ENCODE measurements around the gene INPP5K. TPM values are rescaled to one million over a fixed set of nuclear protein-coding genes. Genes with fewer than 3 reads are reported as not detected.
"Not testable (repeated sequence)": the region's sequence is repeated elsewhere in the genome, so short reads cannot be mapped to it uniquely, and the experiment has no call there.

Gene INPP5K
- total RNA-seq, 2 donors from 2014 or later = 29.7 to 30.1 TPM

DNA sequence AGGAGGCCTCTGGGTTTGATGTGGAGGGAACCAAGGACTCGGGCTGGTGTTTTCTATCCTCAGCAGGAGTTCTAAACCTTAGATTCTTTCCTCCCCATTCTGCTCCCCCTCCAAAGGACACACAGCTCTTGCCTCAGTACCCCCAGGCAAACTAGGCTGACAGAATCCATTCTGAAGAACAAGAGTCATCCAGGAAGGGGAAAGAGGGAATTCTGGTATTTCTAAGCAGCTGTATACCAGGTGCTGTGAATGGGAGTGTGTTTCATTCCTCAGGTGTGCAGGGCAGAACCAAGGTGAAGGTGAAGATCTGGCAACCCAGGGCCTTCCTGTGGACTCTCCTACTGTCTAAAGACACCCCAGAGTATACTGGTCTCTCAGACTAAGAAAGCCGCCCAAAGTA, 4.1 kb downstream of the INPP5K start:
- ATAC-seq (no peak), DNase-seq (no peak)
- intact Hi-C loops (cut with DNase I) = loop anchor here (2.0 to 10.0 kb wide), 4 partner anchors 20 to 238 kb away; partner anchors contain the start of genes BHLHA9 (in 1 of the 2), CRK (in 1 of the 2), MYO1C (in 1 of the 2) and TRARG1 (in 1 of the 2)

DNA sequence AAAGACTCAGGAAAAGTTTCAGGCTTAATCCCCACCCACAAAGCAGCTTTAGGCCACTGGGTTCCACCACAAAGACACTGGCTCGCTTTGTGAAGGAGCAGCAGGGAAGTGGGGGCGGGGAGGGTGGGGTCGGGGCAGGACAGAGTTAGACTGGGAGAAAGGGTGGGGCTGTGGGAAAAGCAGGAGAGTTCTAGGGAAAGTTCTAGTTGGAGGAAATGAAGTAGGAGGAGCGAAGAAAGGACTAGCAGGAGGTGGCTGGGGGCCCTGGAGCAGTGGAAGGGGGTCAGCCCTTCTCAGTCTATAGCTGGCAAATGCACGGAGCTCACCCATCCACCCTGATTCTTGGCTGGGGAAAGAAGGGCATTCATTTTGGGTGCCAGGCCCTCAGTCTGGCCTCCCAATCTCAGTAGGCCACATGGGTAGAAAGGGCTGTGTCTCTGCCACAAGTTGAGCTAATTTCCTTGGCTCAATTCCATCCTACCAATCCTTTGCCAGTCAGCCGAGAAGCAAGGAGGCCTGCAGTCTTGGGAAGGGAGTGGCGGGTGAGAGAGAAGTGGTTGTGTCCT, 4.6 kb downstream of the INPP5K start:
- ATAC-seq (peak; percentile 2 to 3), DNase-seq (peak; percentile 51)
- intact Hi-C loops (cut with DNase I) = loop anchor here (2.0 to 10.0 kb wide), 4 partner anchors 19 to 237 kb away; partner anchors contain the start of genes BHLHA9 (in 1 of the 2), CRK (in 1 of the 2), MYO1C (in 1 of the 2) and TRARG1 (in 1 of the 2)

DNA sequence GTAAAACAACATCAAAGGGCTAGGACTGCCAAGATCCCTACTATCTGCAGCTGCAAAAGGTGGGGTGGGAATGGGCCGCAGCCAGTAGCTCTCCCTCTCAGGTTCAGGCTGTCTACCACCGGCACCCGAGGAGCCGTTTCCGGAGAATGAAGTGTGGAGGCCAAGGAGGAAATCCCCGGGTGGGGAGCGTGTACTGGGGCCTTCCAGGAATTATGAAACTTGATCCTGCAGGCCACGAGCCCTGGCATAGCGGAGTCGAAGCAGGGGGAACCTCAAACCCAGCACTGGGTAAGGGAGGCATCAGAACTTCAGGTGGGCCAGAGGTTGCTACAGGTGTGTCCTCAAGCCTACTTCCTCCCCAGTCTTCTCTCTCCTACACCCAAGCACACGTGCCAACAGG, 5.1 kb downstream of the INPP5K start:
- intact Hi-C loops (cut with DNase I) = loop anchor here (10.0 kb wide), 3 partner anchors 56 to 236 kb away; partner anchors contain the start of genes BHLHA9 (in 1 of the 2), CRK (in 1 of the 2) and TRARG1 (in 1 of the 2)
- peak; percentile 75 for DNase-seq
- peak; percentile 8 to 38 for ATAC-seq

- ATAC-seq (no peak), DNase-seq (no peak)
- intact Hi-C loops (cut with DNase I) = no loop called here
These were observed 7.0 kb downstream of the INPP5K start for GRCh38 chr17:1509290-1509881.

DNA sequence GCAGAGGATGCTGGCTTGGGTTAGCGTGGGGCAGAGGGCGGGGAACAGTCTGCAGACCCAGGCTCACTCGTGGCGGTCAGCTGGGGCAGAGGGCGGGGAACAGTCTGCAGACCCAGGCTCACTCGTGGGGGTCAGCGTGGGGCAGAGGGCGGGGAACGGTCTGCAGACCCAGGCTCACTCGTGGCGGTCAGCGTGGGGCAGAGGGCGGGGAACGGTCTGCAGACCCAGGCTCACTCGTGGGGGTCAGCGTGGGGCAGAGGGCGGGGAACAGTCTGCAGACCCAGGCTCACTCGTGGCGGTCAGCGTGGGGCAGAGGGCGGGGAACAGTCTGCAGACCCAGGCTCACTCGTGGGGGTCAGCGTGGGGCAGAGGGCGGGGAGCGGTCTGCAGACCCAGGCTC, 7.7 kb downstream of the INPP5K start:
- DNase-seq; intact Hi-C loops (cut with DNase I); ATAC-seq: not testable (repeated sequence)

DNA sequence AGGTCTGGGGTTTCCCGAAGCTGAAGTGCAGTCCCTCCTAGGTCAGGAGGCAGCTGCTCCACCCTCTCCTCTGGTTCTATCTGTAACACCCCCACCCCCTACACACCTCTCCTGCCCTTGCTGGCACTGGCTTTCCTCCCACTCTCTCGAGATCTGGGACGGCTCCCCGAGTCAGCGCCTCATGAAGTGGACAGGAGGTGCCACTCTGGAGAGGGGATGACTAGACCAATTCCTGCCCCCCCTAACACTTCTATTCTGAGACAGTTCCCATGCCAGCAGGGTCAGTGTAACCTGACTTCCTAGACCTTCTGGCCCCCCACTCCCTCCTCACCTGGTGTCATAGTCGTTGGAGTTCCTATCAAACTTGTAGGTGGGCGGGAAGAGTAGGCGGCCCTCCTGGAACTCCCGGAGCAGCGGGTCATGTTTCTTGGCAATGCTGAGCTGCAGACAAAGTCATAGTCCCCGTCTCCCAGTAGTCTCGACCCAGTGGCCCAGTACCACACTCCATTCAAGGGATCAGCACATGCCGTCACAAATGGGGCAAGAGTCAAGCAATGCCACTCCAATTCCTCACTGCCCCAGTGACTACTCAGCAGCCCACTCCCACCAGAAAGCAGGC, 9.7 kb downstream of the INPP5K start:
- DNase-seq (peak; percentile 61), ATAC-seq (peak; percentile 82 to 86)
- intact Hi-C loops (cut with DNase I) = no loop called here

DNA sequence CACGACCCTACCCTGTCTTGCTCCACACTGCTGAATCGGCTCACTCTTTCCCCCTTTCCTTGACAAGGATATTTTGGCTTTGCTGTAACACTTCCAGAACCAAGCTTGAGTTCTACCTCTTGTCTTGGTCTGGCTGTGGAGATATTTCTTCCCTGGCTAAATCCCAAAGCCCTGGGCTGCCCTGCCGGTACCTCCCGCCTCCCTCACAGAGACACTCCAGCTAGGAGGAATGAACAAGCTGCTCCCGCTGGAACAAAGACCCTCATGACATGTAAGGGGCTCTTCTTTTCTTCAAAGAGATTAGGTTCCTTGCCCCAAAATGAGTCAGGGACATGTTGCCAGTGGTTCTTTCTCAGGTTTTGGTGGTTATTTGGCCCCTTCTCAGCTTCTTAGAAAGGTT, 10.8 kb downstream of the INPP5K start:
- peak in 1 of 2 donors; percentile 23 for ATAC-seq
- intact Hi-C loops (cut with DNase I) = no loop called here

GRCh38 chr17:1504866-1505265, 11.5 kb downstream of the INPP5K start:
- no peak for DNase-seq
- no peak for ATAC-seq
- intact Hi-C loops (cut with DNase I) = no loop called here

More for the DNA sequence above, 10.8 kb downstream of the INPP5K start:
- DNase-seq = no peak

DNA sequence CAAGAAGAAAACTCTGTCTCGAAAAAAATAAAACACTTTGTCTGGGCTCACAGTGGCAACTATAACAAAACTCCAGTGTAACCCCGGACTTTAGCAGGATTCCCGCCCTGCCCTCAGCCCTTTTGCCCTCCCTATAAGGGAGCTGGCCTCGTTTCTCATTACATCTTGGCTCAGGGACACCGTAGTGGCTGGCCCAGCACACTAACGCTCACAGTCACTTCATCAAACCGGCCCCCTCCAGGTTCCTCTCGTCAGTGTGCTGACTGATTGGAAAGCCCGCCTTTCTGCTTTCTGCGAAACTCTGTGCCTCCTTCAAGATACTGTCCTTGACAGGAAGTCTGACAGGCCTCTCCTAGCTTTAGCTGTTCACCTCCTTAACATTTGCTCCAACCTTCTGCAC, 12.7 kb downstream of the INPP5K start:
- ATAC-seq (no peak), DNase-seq (no peak)
- intact Hi-C loops (cut with DNase I) = no loop called here

DNA sequence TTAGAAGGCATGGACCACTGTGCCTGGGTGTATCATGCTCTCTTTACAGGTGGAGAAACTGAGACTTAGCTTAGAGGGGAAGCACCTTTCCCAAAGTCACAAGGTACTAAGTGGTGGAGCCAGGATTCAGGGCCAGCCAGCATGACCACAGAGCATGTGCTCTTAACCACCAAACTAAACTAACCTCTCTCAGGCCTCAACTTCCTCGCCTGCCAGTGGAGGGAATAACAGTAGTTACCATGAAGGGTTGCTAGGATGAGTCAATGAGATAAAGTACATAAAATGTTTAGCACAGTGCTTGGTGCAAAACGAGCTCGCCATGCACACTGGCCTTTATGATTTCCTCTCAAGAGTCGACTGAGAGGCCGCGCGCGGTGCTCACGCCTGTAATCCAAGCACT, 17.5 kb downstream of the INPP5K start:
- ATAC-seq (peak in 1 of 2 donors; percentile 17), DNase-seq (no peak)
- intact Hi-C loops (cut with DNase I) = no loop called here

DNA sequence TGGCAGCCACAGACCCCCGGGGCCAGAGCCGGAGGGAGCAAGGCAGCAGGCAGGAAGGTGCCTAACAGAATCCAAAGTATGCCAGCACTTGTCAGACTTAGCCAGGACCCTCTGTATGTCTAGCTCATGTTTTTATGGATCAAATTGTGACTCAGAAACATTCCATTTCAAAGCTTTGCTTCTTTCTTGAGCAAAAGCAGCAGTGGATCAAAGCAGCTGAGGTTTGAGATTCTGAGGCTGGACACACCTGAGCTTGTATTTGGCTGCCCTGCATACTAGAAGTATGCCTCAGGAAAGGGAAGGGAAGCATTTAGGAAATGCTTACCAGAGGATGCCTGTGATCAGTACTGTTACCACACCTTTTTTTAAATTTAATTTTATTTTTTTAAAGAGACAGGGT, 18.2 kb downstream of the INPP5K start:
- ATAC-seq = no peak
- no peak for DNase-seq
- intact Hi-C loops (cut with DNase I) = no loop called here

DNA sequence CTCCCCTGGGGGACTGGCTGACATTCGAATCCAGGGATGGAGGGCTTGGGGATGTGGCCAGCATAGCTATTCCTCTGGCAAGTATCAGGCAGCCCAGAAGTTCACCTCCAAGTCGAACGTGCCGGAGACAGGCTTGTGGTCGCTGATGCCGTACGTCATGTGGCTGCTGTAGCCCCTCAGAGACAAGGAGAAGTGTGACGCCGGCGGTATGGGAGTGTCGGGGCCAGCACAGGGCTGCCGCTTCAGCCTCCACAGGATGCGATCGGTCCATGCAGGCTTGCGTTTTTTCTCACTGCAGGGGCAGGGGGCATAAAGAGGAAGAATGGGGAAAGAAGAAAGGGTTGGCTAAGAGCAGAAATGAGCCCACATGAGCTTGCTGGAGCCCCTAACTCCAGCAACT, 18.6 kb downstream of the INPP5K start:
- intact Hi-C loops (cut with DNase I) = no loop called here
- ATAC-seq = no peak
- no peak for DNase-seq

DNA sequence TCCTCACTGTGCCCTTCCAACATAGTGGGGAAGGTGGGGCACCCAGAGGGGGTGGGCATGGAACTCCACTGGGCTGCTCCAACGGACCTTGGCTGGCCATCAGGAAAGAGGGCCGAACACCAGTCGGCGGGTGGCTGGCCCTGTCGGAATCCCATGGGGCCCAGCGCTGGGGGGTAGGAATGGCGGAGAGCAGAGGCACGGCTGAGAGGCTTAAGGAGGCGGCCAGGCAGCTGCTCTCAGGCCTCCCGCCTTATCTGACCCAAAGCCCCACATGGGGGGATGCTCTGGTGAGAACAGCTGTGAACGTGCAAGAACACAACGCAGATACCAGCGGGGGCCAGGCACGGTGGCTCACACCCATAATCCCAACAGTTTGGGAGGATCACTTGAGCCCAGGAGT, 19.5 kb downstream of the INPP5K start:
- intact Hi-C loops (cut with DNase I) = no loop called here
- DNase-seq (no peak), ATAC-seq (no peak)

- DNase-seq = peak; percentile 63
- peak; percentile 20 to 60 for ATAC-seq
- intact Hi-C loops (cut with DNase I) = no loop called here
These were observed 21.0 kb downstream of the INPP5K start for GRCh38 chr17:1495265-1495989.

GRCh38 chr17:1494736-1495253, 21.6 kb downstream of the INPP5K start:
- intact Hi-C loops (cut with DNase I) = no loop called here
- ATAC-seq (no peak), DNase-seq (no peak)

DNA sequence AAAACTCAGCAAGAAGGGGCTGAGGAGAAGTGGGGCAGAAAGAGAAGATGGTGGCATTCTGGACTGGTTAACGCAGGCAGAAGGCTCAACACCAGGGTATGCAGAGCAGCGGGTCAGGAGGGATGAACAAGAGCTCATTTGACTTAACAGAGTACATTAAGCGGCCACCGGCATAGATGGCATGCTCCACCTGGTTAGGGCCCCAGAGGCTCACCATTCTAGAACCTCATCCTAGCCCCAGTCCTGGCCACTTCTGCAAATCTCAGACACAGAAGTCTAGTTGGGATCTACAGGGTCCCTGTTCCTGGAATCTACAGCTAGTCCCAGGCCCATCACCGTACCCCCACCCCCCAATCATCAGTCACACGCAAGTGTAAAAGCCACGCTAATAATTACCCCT, 22.2 kb downstream of the INPP5K start:
- intact Hi-C loops (cut with DNase I) = no loop called here
- DNase-seq (no peak), ATAC-seq (no peak)

- ATAC-seq = peak in 1 of 2 donors; percentile 38
- peak; percentile 83 for DNase-seq
- intact Hi-C loops (cut with DNase I) = loop anchor here in 1 of 2 donors (2.0 kb wide), 1 partner anchor 19 kb away; no protein-coding TSS in a partner anchor
These were observed 23.0 kb downstream of the INPP5K start for GRCh38 chr17:1493291-1493980.

All from left cardiac atrium (tissue), 4 donors.